ENCODE measurements around the gene CD244. TPM values are rescaled to one million over a fixed set of nuclear protein-coding genes. Genes with fewer than 3 reads are reported as not detected.
"Not testable (repeated sequence)": the region's sequence is repeated elsewhere in the genome, so short reads cannot be mapped to it uniquely, and the experiment has no call there.

Gene CD244
- total RNA-seq, 2 donors from 2014 or later = 0.49 to 0.58 TPM

DNA sequence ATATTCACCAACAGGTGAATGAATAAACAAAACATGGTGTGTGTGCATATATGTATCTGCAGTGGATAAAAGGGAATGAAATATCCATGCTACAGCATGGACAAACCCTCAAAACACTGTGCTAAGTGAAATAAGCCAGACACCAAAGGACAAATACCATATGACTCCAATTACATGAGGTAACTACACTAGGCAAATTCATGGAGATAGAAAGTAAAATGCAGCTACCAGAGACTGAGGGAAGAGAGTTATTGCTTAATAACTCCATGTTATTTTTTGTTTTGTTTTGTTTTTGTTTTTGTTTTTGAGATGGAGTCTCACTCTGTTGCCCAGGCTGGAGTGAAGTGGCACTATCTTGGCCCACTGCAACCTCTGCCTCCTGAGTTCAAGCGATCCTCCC, 19.9 kb upstream of the CD244 start:
- Histone ChIP-seq H3K4me3 (no peak overlapping the region), H3K9me3 (no peaks in the 10 kb centered on the region), H3K36me3 (no peaks in the 10 kb centered on the region), H3K27ac (no peak overlapping the region), H3K27me3 (no peaks in the 10 kb centered on the region), H3K4me1 (no peaks in the 10 kb centered on the region), H3K9ac (ENCODE audit: low read depth in 2 of 2, low read length in 2 of 2) (no peak overlapping the region)
- no peak for DNase-seq
- no peak for TF ChIP-seq CTCF (IDR thresholded peaks at IDR 0.05)
- intact Hi-C loops (cut with DNase I) = loop anchor here (5.0 kb wide), 1 partner anchor 45 kb away; no protein-coding TSS in a partner anchor

DNA sequence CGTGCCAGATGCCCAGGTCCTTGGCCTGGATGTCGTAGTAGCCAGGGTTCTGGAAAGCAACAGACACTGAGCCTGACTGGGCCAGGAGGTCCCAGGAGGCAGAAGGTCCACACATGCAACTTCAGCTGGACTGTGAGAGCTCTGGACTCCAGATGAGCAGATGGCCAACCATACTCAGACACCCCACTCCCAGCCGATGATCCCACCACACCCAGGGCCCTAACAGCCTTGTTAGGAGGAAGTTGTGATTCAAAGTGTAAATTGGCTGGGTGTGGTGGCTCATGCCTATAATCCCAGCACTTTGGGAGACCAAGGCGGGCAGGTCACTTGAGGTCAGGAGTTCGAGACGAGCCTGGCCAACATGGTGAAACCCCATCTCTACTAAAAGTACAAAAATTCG, 18.6 kb upstream of the CD244 start:
- H3K9ac ChIP-seq (ENCODE audit: low read depth in 2 of 2, low read length in 2 of 2); DNase-seq; H3K9me3 ChIP-seq; H3K27ac ChIP-seq; H3K4me1 ChIP-seq; H3K4me3 ChIP-seq; H3K36me3 ChIP-seq; H3K27me3 ChIP-seq: not testable (repeated sequence)
- intact Hi-C loops (cut with DNase I) = loop anchor here (5.0 kb wide), 1 partner anchor 44 kb away; no protein-coding TSS in a partner anchor

GRCh38 chr1:160880216-160880615, 17.5 kb upstream of the CD244 start:
- no peak for TF ChIP-seq CTCF (IDR thresholded peaks at IDR 0.05)
- intact Hi-C loops (cut with DNase I) = loop anchor here (5.0 kb wide), 1 partner anchor 43 kb away; no protein-coding TSS in a partner anchor
- Histone ChIP-seq H3K36me3 (no peaks in the 10 kb centered on the region), H3K27ac (no peak overlapping the region), H3K9me3 (no peaks in the 10 kb centered on the region), H3K27me3 (no peaks in the 10 kb centered on the region), H3K4me3 (no peak overlapping the region), H3K9ac (ENCODE audit: low read depth in 2 of 2, low read length in 2 of 2) (no peak overlapping the region), H3K4me1 (no peaks in the 10 kb centered on the region)
- DNase-seq = no peak

GRCh38 chr1:160879056-160879455, 16.4 kb upstream of the CD244 start:
- Histone ChIP-seq H3K36me3 (no peaks in the 10 kb centered on the region), H3K9ac (ENCODE audit: low read depth in 2 of 2, low read length in 2 of 2) (no peak overlapping the region), H3K27ac (no peak overlapping the region), H3K9me3 (no peaks in the 10 kb centered on the region), H3K27me3 (no peaks in the 10 kb centered on the region), H3K4me1 (no peaks in the 10 kb centered on the region), H3K4me3 (no peak overlapping the region)
- TF ChIP-seq CTCF (IDR thresholded peaks at IDR 0.05) = no peak
- no peak for DNase-seq
- intact Hi-C loops (cut with DNase I) = no loop called here

DNA sequence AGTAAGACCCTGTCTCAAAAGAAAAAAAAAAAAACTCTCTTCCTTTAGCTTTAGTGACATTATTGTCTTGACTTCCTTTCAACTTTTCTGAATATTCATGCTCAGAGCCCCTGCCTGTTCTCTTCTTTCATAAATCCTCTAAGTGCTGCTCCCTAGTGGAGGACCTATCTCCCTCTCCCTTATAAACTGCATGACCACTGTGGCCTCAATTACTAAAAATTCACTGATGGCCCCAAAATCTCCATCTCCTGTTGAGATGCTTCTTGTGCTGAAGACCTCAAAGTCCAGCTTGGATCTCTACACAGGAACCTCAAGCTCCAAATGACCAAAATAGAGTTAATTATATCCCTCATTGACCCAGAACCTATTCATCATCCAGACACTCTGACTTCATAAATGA, 14.5 kb upstream of the CD244 start:
- no peak overlapping the region for H3K9ac ChIP-seq (ENCODE audit: low read depth in 2 of 2, low read length in 2 of 2)
- no peaks in the 10 kb centered on the region for H3K36me3 ChIP-seq
- H3K9me3 ChIP-seq = no peaks in the 10 kb centered on the region
- H3K27me3 ChIP-seq = no peaks in the 10 kb centered on the region
- intact Hi-C loops (cut with DNase I) = no loop called here
- DNase-seq = no peak
- no peak overlapping the region for H3K4me3 ChIP-seq
- TF ChIP-seq CTCF (IDR thresholded peaks at IDR 0.05) = no peak
- no peak overlapping the region for H3K27ac ChIP-seq
- H3K4me1 ChIP-seq = no peaks in the 10 kb centered on the region

GRCh38 chr1:160876311-160876710, 13.6 kb upstream of the CD244 start:
- H3K27ac ChIP-seq = no peak overlapping the region
- no peaks in the 10 kb centered on the region for H3K9me3 ChIP-seq
- no peaks in the 10 kb centered on the region for H3K4me1 ChIP-seq
- no peak for DNase-seq
- no peak overlapping the region for H3K9ac ChIP-seq (ENCODE audit: low read depth in 2 of 2, low read length in 2 of 2)
- no peak for TF ChIP-seq CTCF (IDR thresholded peaks at IDR 0.05)
- H3K4me3 ChIP-seq = no peak overlapping the region
- intact Hi-C loops (cut with DNase I) = no loop called here
- no peaks in the 10 kb centered on the region for H3K27me3 ChIP-seq
- no peaks in the 10 kb centered on the region for H3K36me3 ChIP-seq

DNA sequence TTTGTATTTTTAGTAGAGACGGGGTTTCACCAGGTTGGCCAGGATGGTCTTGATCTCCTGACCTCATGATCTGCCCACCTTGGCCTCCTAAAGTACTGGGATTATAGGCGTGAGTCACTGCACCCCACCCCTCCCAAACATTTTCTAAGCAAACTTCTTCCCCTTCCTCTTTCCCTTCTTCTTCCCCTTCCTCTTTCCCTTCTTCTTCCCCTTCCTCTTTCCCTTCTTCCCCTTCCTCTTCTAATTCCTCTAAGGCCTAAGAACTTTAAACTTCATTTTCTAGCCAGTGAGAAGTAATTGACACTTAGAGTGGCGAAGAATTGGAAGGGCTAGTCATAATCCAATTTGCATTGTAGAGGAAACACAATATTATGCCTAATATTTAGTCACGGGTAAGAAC, 12.9 kb upstream of the CD244 start:
- H3K36me3 ChIP-seq; H3K4me1 ChIP-seq; intact Hi-C loops (cut with DNase I); H3K9ac ChIP-seq (ENCODE audit: low read depth in 2 of 2, low read length in 2 of 2); H3K27me3 ChIP-seq; H3K9me3 ChIP-seq; H3K27ac ChIP-seq; DNase-seq; H3K4me3 ChIP-seq: not testable (repeated sequence)
